GM21576 (cell line): ENCODE measurements around the gene SPEM2.

Source experiments
- ATAC-seq: cut with Tn5 transposase; IDR thresholded peaks from one replicate; pipeline ENCODE4 v1.9.1; 2021; ENCODE audit warnings: mild to moderate bottlenecking, moderate library complexity; ENCODE audit not compliant: unreplicated experiment

Gene SPEM2

DNA sequence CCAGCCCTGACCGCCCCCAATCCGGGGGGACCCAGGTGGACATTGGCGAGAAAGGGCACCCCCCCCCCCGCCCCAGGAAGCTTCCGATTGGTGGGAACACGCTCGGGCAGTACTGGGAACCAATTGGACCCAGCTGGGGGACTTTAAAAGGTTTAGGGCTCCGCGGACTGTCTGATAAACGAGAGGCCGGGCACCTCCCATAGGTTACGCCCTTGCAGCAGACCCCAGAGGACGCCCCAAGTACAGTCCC lies 21.8 kb upstream of the SPEM2 start:
- ATAC-seq: no peak

DNA sequence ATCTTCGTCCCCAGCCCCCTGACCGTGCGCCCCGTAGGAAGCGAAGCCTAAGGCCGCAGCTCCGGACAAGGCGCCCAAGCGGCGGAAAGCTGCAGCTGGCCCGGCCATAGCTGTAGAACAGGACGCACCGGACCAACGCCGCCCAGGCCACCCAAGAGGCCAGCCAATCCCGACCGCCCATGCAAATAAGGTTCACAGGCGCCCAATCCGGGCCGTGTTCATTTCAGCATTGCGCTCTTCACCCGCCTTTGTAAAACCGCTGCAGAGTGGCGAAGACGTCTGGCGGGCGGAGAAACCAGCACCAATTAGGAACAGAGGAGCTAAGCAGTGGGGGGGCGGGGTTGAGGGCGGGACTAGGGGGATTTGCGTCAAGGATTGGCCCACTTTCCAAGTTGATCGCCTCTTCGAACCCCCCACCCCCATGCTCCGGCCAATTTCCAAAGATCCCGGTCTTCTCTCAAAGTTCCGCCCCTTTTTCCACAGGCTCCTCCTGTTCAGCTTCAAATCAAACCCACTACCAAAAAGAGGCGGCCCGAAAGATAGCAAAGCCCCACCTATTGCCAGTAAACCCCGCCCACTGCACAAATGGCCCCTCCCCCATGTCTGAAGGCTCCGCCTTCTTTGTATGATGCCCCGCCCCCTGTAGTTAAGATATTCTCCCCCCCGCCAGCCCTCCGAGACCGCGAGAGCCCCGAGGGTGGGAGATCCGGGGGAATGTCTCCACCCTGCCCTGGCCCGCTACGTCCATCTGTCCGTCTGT lies 21.3 kb upstream of the SPEM2 start, which contains the start of gene TMEM256:
TMEM256 (minus strand) TSS at position 121 of the 760 bp plus-strand sequence; CDS start at position 108, 13 bp downstream.
- ATAC-seq: peak; percentile 87

DNA sequence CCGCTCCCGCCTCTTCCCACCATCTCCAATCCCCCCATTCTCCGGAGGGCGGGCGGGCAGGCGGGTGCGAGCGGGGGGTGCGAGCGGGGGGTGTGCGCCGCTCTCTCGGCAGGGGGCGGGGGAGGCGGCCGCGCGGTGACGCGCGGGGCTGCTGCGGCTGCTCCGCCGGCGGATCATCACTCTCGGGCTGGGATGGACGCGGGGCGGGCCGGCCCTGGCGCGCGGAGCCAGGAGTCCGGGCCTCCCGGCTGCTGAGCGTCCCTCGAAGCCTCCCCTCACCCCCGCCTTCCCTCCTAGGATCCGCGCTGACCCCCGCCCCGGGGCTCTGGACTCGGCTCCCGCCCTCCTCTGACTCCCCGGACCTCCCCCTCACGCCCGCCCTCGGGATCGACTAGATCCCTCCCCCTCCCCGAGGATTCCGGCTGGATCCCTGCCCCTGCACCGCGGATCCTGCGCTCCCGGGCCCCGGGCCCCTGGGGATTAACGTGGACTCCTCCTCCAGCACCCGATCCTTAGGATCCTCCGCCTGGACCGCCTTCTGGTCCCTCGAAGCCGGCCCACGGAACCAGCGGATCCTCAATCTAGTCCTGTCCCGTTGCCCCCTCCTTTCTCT lies 20.6 kb upstream of the SPEM2 start:
- ATAC-seq: no peak

DNA sequence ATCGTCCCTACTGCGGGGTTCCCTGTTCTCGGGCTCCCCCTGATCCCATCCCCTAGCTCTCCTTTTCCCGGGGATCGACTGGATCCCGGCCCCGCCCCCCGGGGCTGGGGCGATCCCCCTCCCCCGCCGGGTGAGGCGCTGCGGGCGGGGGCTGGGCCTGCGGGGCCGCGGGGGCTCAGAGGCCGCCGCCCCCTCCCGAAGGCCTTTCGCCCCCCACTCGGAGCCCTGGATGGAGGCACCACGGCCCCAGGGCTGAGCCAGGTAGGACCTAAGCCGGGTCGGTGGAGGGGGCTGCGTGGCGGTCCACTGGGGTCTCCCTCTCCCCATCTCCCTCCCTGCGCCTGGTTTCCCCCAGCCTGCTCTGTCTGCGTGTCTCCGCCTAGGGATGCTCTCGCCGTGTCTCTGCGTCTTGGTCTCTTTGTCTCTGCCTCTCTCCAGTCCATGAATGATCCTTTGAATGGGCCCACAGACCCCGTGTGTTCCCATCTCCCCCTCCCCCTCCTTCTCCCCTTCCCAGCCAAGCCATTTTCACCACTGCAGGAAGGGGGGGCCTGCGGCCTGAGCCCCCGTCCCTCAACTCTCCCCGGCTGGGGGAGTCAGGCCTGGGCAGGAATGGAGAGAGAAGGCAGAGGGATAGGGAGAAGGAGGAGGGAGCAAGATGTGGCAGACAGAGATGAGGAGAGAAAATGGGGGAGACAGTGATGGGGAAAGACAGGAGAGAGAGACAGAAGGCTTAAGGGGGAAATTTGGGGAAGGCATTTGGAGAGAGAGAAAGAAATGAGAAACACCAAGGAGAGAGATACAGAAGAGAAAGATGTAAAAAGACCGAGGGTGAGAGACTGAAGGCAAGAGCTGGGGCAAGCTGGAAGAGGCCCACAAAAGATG lies 19.8 kb upstream of the SPEM2 start:
- ATAC-seq: no peak

DNA sequence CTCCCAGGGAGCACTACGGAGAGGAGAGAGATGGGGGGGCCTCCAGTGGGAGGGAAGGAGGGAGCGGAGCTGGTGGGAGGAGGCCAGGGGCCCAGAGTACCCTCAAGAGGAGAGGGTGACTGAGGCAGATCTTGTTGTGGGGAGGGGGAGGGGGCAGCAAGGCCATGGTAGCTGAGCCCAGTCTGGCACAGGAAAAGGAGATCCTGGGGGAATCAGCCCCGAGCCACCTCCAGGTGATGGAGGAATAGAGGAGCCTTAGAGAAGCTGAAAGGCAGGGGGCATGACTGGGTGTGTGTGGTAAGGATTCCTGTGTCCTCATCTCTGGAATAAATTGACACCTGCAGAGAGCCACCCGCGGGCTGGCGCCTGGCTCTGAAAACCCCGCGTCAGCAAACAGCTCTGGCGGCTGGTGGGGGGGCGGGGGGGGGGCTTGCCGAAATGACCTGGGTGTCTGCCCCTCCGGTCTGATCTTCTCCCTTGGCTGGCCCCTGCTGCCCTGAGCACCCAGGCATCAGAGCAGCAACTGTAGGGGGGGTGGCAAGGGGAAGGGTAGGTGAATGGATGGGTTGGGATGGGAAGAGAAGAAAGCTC lies 19.1 kb upstream of the SPEM2 start:
- ATAC-seq: no peak

DNA sequence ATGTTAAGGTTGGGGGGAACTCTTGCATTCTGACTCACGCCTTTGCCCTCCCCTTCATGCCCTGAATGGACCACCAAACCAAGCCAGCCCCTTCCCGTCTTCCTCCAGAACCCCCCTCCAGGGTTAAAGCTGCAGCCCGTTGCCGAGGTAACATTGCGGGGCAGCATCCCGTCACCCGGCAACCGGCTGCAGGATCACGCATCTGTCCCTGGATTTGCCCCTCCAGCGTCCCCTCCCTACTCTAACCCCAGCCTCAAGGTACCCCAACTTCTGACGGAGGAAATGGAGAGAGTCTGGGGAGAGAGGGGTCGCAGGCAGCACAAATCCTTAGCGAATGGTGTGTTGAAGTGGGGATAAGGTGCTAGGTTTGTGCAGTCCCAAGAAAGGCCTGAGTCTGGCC lies 18.3 kb upstream of the SPEM2 start:
- no peak for ATAC-seq

DNA sequence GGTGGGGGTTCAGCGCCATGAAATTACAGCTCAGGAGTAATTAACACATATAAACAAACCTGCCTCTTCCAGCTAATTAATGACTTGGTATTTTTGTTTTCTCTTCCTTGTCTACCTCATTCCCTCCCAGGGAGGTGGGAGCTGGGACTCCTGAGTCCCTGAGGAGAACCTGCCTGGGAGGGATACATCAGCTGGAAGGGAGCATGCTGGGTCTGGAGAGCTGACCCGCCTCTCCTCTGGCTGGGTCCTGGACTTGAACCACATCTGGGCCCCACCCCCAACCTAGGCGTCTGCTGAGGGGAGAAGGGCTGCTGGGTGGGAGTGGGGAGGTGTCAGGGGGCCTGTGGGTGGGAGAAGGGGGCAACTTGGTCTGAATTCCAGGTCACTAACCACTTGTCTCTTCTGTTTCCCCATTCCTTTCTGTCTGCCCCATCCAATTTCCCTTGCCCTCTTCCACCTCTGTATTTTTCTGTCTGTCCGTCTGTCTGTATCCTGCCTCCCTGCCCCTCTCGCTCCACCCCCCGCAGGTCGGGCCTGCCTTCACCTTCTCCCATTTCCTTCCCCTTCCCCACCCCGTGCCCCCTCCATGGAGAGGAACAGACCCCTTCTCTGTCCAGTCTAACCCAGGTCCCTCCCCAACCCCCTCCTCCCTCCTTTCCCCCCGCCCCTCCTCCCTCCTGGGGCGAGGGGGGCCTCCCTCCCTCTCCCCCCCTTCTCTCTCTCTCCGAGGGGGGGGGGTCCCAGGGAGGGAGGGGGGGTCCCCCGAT lies 17.7 kb upstream of the SPEM2 start, which contains the start of gene NLGN2:
NLGN2 (plus strand) TSS at position 361 of the 767 bp plus-strand sequence. CDS start 411 bp downstream, outside the sequence.
- no peak for ATAC-seq

DNA sequence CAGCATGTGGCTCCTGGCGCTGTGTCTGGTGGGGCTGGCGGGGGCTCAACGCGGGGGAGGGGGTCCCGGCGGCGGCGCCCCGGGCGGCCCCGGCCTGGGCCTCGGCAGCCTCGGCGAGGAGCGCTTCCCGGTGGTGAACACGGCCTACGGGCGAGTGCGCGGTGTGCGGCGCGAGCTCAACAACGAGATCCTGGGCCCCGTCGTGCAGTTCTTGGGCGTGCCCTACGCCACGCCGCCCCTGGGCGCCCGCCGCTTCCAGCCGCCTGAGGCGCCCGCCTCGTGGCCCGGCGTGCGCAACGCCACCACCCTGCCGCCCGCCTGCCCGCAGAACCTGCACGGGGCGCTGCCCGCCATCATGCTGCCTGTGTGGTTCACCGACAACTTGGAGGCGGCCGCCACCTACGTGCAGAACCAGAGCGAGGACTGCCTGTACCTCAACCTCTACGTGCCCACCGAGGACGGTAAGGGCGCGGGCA lies 17.1 kb upstream of the SPEM2 start:
- no peak for ATAC-seq

DNA sequence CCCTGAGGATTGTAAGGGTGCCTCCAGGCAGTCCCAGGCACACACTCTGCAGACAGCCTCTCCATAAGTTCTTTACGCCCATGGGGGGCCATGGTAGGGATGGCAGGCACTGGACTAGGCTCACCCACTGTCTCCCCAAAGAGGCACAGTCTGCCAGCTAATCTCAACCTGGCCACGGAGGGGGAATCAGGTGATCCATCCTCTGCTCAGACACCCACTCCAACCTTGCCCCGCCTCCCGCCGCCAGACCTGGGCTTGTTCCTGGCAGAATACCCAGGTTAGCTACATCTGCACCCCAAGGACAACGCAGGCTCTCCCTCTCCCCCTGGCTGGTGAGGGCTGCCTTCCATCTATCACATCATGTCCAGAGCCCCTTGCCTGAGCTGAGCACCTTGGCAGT lies 16.6 kb upstream of the SPEM2 start:
- ATAC-seq: no peak

DNA sequence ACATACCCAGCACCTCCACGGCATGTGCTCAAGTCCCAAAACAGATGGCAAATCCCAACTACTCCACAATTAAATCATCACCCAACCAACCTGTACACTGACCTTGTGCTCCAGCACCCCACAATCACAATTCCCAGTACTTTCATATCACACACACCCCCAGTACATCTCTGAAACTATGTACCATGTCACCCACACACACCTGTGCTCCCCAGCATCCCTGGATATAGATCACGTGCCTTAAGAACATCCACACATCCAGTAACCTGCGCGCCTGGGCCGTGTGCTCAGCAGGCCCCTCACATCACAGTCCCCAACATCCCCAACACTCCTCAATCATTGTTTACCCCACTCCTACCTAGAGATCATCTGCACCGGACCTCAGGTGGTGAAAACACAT lies 15.7 kb upstream of the SPEM2 start:
- ATAC-seq: no peak

DNA sequence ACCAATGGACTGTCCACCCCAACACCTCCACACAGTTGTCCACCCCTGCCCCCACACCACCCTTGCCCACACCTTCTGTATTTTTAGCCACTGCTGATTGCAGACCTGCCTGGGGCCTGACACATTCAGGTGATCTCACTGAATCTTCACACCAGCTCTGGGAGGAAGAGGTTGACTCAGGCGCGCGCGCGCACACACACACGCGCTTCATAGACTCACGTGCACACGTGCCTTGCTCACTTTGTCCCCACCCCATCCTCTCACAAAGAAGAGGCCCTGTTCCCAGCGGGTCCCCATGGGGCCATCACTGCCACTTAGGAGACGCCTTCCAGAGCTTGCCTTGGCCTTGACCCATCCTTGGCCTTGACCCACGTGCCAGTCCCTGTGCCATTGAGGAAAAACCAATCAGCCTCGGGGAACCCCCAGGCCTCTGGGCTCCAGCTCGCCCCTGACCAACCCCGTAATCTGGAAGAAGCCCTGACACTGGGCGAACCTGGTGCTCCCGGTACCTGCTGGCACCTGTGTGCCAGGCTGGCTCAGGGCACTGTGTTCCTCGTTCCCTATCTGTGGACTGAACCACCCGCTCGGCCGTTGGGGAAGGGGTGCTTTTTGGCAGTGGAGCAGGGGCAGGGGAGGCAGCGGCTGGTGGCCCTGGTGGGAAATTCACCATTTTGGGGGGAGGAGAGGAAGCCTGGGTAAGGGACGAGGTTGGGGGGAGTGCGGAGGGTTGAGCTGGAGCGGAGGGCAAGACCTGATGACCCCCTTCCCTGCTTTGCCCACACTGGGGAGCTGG lies 14.6 kb upstream of the SPEM2 start:
- ATAC-seq: no peak

DNA sequence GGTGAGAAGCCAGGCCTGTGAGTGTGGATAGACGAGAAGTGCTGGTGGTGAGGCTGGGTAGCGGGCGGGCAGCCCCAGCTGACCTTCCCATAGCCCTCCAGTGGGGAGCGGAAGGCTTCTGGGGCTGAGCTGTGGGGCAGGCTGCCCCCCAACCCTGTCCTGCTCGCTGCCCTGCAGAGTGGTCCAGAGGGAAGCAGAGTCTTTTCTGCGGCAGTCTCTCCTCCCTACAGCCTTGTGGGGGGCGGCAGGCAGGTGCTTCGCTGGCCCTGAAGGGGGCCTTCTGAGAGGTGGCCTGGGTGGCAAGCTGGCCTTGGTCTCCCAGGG lies 14.0 kb upstream of the SPEM2 start:
- ATAC-seq: no peak

DNA sequence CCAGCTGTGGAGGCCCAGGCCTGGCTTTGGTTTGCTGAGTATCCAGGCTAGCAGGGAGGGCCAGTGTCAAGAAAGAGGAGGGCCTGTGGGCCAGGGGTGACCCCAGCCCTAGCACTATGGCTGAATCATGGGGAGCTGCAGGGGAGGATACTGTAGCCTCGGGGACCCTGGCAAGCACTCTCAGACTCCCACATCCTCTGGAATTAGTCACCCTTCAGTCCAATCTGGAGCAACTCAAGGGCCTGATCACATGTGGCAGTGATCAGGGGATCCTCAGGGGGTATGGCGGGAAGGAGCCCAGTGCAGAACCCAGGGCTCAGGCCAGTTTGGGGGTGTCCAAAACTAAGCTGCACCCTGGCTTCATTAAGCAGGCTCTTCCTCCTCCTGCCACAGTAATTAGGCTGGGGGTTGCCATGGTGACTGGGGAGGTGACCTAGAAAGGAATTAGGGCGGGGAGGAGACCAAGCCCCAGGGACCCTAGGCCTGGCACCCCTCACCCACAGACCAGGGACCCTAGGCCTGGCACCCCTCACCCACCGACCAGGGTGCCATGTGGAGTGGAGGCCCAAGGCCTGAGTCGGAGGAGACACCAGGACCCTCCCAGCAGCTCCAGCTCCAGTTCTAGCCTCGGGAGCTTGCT lies 11.9 kb upstream of the SPEM2 start:
- ATAC-seq: no peak

DNA sequence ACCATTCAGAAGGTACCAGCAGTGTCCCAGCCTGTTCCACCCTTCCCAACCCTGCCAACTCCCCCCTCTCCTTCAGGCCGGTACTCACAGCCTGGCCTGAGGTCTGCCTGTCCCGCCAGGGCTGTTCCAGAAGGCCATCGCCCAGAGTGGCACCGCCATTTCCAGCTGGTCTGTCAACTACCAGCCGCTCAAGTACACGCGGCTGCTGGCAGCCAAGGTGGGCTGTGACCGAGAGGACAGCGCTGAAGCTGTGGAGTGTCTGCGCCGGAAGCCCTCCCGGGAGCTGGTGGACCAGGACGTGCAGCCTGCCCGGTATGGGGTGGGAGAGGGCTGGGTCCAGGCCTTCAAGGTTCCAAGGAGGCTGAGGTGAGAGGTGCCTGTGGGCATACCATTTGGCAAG lies 10.6 kb upstream of the SPEM2 start:
- ATAC-seq: no peak

DNA sequence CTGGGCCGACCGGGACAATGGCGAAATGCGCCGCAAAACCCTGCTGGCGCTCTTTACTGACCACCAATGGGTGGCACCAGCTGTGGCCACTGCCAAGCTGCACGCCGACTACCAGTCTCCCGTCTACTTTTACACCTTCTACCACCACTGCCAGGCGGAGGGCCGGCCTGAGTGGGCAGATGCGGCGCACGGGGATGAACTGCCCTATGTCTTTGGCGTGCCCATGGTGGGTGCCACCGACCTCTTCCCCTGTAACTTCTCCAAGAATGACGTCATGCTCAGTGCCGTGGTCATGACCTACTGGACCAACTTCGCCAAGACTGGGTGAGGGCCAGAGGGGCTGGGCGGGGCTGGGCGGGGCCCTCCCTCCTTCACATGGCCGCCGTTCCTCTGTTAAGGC lies 9.6 kb upstream of the SPEM2 start:
- no peak for ATAC-seq

DNA sequence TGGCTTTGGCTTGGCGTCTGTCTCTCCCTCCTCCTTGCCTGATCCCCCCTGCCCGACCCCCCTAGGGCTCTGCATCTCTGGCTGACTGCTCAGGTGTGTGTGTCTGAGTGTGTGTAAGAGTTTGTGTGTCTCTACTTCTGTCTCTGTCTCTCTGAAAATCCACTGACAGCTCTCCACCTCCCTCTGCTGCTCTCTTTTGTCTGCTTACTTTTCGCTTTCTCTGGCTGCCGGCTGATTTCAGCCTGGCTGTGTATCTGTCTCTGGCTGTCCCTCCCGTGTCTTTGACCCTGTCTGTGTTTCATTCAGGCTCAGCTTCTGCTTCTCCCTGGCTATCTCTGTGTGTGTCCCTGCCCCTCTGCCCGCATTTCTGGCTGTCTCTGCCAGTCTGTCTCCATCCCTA lies 9.1 kb upstream of the SPEM2 start:
- ATAC-seq: no peak

DNA sequence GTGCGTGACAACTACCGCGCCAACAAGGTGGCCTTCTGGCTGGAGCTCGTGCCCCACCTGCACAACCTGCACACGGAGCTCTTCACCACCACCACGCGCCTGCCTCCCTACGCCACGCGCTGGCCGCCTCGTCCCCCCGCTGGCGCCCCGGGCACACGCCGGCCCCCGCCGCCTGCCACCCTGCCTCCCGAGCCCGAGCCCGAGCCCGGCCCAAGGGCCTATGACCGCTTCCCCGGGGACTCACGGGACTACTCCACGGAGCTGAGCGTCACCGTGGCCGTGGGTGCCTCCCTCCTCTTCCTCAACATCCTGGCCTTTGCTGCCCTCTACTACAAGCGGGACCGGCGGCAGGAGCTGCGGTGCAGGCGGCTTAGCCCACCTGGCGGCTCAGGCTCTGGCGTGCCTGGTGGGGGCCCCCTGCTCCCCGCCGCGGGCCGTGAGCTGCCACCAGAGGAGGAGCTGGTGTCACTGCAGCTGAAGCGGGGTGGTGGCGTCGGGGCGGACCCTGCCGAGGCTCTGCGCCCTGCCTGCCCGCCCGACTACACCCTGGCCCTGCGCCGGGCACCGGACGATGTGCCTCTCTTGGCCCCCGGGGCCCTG lies 8.3 kb upstream of the SPEM2 start:
- no peak for ATAC-seq

DNA sequence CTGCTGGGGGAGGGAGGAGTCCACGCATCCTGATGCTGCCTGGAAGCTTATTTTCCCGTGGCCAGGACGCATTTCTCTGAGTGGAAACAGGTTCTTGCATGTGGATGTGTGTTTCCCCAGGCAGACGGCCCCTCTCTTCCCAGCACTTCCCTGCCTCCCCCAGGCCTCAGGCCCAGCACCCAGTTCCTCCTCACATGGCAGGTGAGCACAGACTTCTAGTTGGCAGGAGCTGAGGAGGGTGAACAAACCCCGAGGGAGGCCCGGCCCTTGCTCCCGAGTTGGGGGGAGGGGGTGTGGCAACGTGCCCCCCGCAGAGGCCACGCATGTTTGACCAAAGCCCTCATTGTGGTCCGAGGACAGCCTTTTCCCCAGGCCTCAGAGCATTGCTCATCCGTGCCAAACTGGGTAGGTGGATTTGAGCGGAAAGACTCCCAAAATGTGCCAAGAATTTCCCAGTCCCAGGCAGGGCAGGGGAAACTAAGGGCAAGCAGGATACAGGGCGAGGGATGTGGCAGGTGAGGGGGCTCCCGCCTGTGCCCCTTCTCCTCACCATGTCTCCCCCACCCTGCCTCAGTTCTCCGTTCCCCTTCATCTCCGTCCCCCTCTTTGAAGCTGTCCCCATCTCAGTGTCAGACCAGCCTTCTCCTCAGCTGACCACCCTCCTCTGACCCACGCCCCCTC lies 6.8 kb upstream of the SPEM2 start:
- ATAC-seq: no peak
